B cell (primary cell): ENCODE data around the gene ARAP1. TPM values are rescaled to one million over a fixed set of nuclear protein-coding genes. Genes with fewer than 3 reads are reported as not detected.
A peak's percentile ranks its signal among the peaks of the same experiment; 100 is the strongest.

ENCODE experiments used
- ATAC-seq: fragments of 200-7000 bp; cut with Tn5 transposase; one replicate; pipeline ENCODE4 v1.10.0; 2021; ENCODE audit warnings: low read depth, mild to moderate bottlenecking, moderate number of reproducible peaks, moderate library complexity
- CTCF ChIA-PET: fragments of 350-600 bp; sonication (Branson Sonifier 250); formaldehyde crosslinking; loops from one replicate; lab custom pipeline; 2021; ENCODE audit warnings: antibody characterized with exemption, inconsistent platforms; lab: Charles Lee
- POLR2A ChIA-PET: fragments of 350-600 bp; sonication (Branson Sonifier 250); formaldehyde crosslinking; loops from one replicate; lab custom pipeline; 2021; ENCODE audit warnings: antibody characterized with exemption; lab: Charles Lee
- DNase-seq: peaks from one replicate; pipeline ENCODE4 v3.0.0; 2013
- H2AFZ ChIP-seq: 2 replicates; pipeline ENCODE4 v1.6.1; 2012; ENCODE audit warnings: mild to moderate bottlenecking, low read depth, low read length; ENCODE audit not compliant: insufficient read depth, poor library complexity, severe bottlenecking
- H3K27ac ChIP-seq, 2 donors: 1 replicate in 1 of 2; 2 replicates in 1 of 2; pipeline ENCODE4 v1.5.1; 2012 to 2013; ENCODE audit warnings: low read length in 2 of 2, mild to moderate bottlenecking in 2 of 2, moderate library complexity in 1 of 2
- H3K27me3 ChIP-seq, 4 experiments: fragments of 200-600 bp in 1 of 4; sonication (generic) in 1 of 4; replicated peaks in 1 of 4; 1 replicate in 2 of 4; 2 replicates in 2 of 4; pipeline versions ENCODE4 v1.6.1 to v1.7.0; 2013 to 2016; ENCODE audit warnings: low read length in 3 of 4, mild to moderate bottlenecking in 2 of 4, mixed read lengths in 1 of 4, moderate library complexity in 1 of 4; ENCODE audit not compliant: insufficient read depth in 4 of 4, control insufficient read depth in 3 of 4; ENCODE audit errors: control extremely low read depth in 1 of 4
- H3K36me3 ChIP-seq, 2 experiments: replicated peaks in 1 of 2; 1 replicate in 1 of 2; 2 replicates in 1 of 2; pipeline versions ENCODE4 v1.6.1 to v1.7.1; 2013; ENCODE audit warnings: low read length in 1 of 2; ENCODE audit not compliant: insufficient read depth in 2 of 2, control insufficient read depth in 1 of 2; ENCODE audit errors: control extremely low read depth in 1 of 2, extremely low read depth in 1 of 2
- H3K4me1 ChIP-seq, 2 donors: fragments of 200-600 bp in 1 of 2; sonication (generic) in 1 of 2; 1 replicate in 1 of 2; 2 replicates in 1 of 2; pipeline versions ENCODE4 v1.5.1 to v1.6.1; 2013 to 2017; ENCODE audit warnings: low read length in 2 of 2; ENCODE audit not compliant: control insufficient read depth in 2 of 2, insufficient read depth in 2 of 2
- H3K4me2 ChIP-seq: replicated peaks from 2 replicates; pipeline ENCODE3; 2012; ENCODE audit warnings: mild to moderate bottlenecking, low read depth, low read length; ENCODE audit not compliant: poor library complexity, severe bottlenecking
- H3K4me3 ChIP-seq, 5 experiments: fragments of 200-600 bp in 1 of 5; sonication (generic) in 1 of 5; 1 replicate in 3 of 5; 2 replicates in 2 of 5; pipeline versions ENCODE4 v1.5.1 to v1.7.0; 2011 to 2016; ENCODE audit warnings: low read length in 4 of 5, mild to moderate bottlenecking in 4 of 5, low read depth in 2 of 5, control low read depth in 1 of 5, moderate library complexity in 1 of 5; ENCODE audit not compliant: insufficient read depth in 1 of 5; ENCODE audit errors: control extremely low read depth in 1 of 5, extremely low read depth in 1 of 5
- H3K79me2 ChIP-seq: fragments of 200-600 bp; sonication (generic); one replicate; pipeline ENCODE4 v1.6.0; 2016; ENCODE audit warnings: low read length; ENCODE audit not compliant: control insufficient read depth, insufficient read depth
- H3K9ac ChIP-seq: fragments of 200-600 bp; sonication (generic); 2 replicates; pipeline ENCODE4 v1.6.1; 2017; ENCODE audit warnings: mild to moderate bottlenecking, low read length, moderate library complexity
- H3K9me3 ChIP-seq, 3 donors: one replicate each; pipeline versions ENCODE4 v1.6.1 to v1.7.1; 2013; ENCODE audit warnings: low read length in 2 of 3; ENCODE audit not compliant: control insufficient read depth in 2 of 3, insufficient read depth in 1 of 3; ENCODE audit errors: control extremely low read depth in 1 of 3
- H4K20me1 ChIP-seq: 2 replicates; pipeline ENCODE4 v1.6.0; 2012; ENCODE audit warnings: mild to moderate bottlenecking, low read length; ENCODE audit not compliant: insufficient read depth, control insufficient read depth, poor library complexity, severe bottlenecking
- H3K27ac Mint-ChIP-seq: one replicate; pipeline ENCODE4 v1.8.0; 2021; ENCODE audit warnings: mixed read lengths
- H3K27me3 Mint-ChIP-seq: one replicate; pipeline ENCODE4 v1.8.0; 2021; ENCODE audit warnings: mixed read lengths
- H3K4me1 Mint-ChIP-seq: one replicate; pipeline ENCODE4 v1.8.0; 2021; ENCODE audit warnings: mixed read lengths
- H3K4me3 Mint-ChIP-seq: one replicate; pipeline ENCODE4 v1.8.0; 2021; ENCODE audit warnings: mixed read lengths
- H3K9me3 Mint-ChIP-seq: one replicate; pipeline ENCODE4 v1.8.0; 2022; ENCODE audit warnings: mixed read lengths; ENCODE audit not compliant: insufficient read depth
- EZH2 ChIP-seq: IDR thresholded peaks from 2 replicates; pipeline ENCODE4 v1.6.1; 2012; ENCODE audit warnings: borderline replicate concordance, low read depth, mild to moderate bottlenecking, moderate library complexity, low read length; ENCODE audit not compliant: insufficient read depth, poor library complexity, severe bottlenecking
- WGBS: methylation state at CpG from one replicate; pipeline ENCODE4 v1.1.5; 2013; ENCODE audit warnings: missing lambda C conversion rate; ENCODE audit not compliant: insufficient coverage; 5-methylcytosine and 5-hydroxymethylcytosine counted together
- intact Hi-C: fragments of 100-400 bp; cut with micrococcal nuclease; formaldehyde crosslinking; loops from one replicate; pipeline ENCODE4 v1.10.0; 2022
- polyA plus RNA-seq: library from polyadenylated mRNA; depleted of rRNA; stranded (reverse); fragments of >200 nt; gene quantifications from 2 replicates; pipeline ENCODE4 v1.2.3, GENCODE V29; 2012
- total RNA-seq, 2 donors: library from RNA; stranded (reverse); fragments of 120-200 nt in 1 of 2; gene quantifications; 1 replicate in 1 of 2; 2 replicates in 1 of 2; pipeline versions ENCODE4 v1.2.3 to v1.2.4, GENCODE V29; 2013 to 2022
- TF ChIP-seq, protein P1 (sequence below): fragments of 200-600 bp; IDR thresholded peaks from one replicate; pipeline ENCODE4 v1.8.0; 2022; ENCODE audit warnings: antibody characterized with exemption, mild to moderate bottlenecking

Gene ARAP1
- total and polyA plus RNA-seq, 2 donors (not counting 1 experiment from before 2014, with no cell fraction given): 143 to 242 TPM

- no peaks in the 10 kb centered on the region for H4K20me1 ChIP-seq
- no peak overlapping the region for H3K4me2 ChIP-seq
- H3K4me1 Mint-ChIP-seq: no peaks in the 10 kb centered on the region
- H3K9me3 ChIP-seq: no peaks in the 10 kb centered on the region
- DNase-seq: no peak
- WGBS: 88% methylated on average over 13 of the region's 13 CpGs
- intact Hi-C loops: no loop called here
- H3K27ac ChIP-seq: no peak overlapping the region
- ChIA-PET CTCF (interaction anchor here (1.6 kb wide), 1 partner anchor 66 kb away, joined by 5 read pairs; no protein-coding TSS in a partner anchor), POLR2A (interaction anchor here (0.5 kb wide), 1 partner anchor 921 kb away, joined by 4 read pairs; no protein-coding TSS in a partner anchor)
- H3K27me3 Mint-ChIP-seq: peaks cover 7% of the 10 kb centered on the region
- no peak overlapping the region for H3K4me3 ChIP-seq
- H2AFZ ChIP-seq: no peak overlapping the region
- peaks cover 0 to 8% (median 0%) of the 10 kb centered on the region in 4 experiments for H3K27me3 ChIP-seq
- no peaks in the 10 kb centered on the region for H3K79me2 ChIP-seq
- no peak overlapping the region for H3K4me3 Mint-ChIP-seq
- peak overlapping the region; percentile 17 for H3K27ac Mint-ChIP-seq
- no peak overlapping the region for H3K9ac ChIP-seq
- no peaks in the 10 kb centered on the region for H3K9me3 Mint-ChIP-seq
- no peaks in the 10 kb centered on the region for H3K36me3 ChIP-seq
- ATAC-seq: no peak
- no peak for TF ChIP-seq EZH2
- TF ChIP-seq, protein P1, sequence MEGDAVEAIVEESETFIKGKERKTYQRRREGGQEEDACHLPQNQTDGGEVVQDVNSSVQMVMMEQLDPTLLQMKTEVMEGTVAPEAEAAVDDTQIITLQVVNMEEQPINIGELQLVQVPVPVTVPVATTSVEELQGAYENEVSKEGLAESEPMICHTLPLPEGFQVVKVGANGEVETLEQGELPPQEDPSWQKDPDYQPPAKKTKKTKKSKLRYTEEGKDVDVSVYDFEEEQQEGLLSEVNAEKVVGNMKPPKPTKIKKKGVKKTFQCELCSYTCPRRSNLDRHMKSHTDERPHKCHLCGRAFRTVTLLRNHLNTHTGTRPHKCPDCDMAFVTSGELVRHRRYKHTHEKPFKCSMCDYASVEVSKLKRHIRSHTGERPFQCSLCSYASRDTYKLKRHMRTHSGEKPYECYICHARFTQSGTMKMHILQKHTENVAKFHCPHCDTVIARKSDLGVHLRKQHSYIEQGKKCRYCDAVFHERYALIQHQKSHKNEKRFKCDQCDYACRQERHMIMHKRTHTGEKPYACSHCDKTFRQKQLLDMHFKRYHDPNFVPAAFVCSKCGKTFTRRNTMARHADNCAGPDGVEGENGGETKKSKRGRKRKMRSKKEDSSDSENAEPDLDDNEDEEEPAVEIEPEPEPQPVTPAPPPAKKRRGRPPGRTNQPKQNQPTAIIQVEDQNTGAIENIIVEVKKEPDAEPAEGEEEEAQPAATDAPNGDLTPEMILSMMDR: no peak
- no peaks in the 10 kb centered on the region for H3K4me1 ChIP-seq
These were observed 99.2 kb downstream of the ARAP1 start for GRCh38 chr11:72652873-72653630.

GRCh38 chr11:72652133-72652532 is 100.1 kb downstream of the ARAP1 start:
- H3K4me2 ChIP-seq: no peak overlapping the region
- H3K27me3 ChIP-seq: peaks cover 0 to 5% (median 0%) of the 10 kb centered on the region in 4 experiments
- H3K4me1 ChIP-seq: no peaks in the 10 kb centered on the region
- Mint-ChIP-seq H3K4me1 (no peaks in the 10 kb centered on the region), H3K9me3 (no peaks in the 10 kb centered on the region), H3K27ac (no peak overlapping the region), H3K4me3 (no peak overlapping the region), H3K27me3 (peaks cover 7% of the 10 kb centered on the region)
- H2AFZ ChIP-seq: no peak overlapping the region
- H3K4me3 ChIP-seq: no peak overlapping the region
- intact Hi-C loops: no loop called here
- no peaks in the 10 kb centered on the region for H4K20me1 ChIP-seq
- no peaks in the 10 kb centered on the region for H3K36me3 ChIP-seq
- no peaks in the 10 kb centered on the region for H3K79me2 ChIP-seq
- H3K9ac ChIP-seq: no peak overlapping the region
- no peak overlapping the region for H3K27ac ChIP-seq
- TF ChIP-seq, protein P1: no peak
- TF ChIP-seq EZH2: no peak
- H3K9me3 ChIP-seq: no peaks in the 10 kb centered on the region
- DNase-seq (no peak), ATAC-seq (no peak)
- POLR2A ChIA-PET: no interaction called here
- CTCF ChIA-PET: interaction anchor here (1.6 kb wide), 1 partner anchor 65 kb away, joined by 5 read pairs; no protein-coding TSS in a partner anchor
